GM19025 (cell line): ENCODE results near the gene ZNF683.
"Not testable (repeated sequence)": the region's sequence is repeated elsewhere in the genome, so short reads cannot be mapped to it uniquely, and the experiment has no call there.

Experiments used
- ATAC-seq: cut with Tn5 transposase; IDR thresholded peaks from one replicate; pipeline ENCODE4 v1.9.1; 2021; ENCODE audit warnings: mild to moderate bottlenecking, low read depth, moderate library complexity; ENCODE audit not compliant: unreplicated experiment

The ZNF683 gene

GRCh38 chr1:26372611-26373010 lies at the start of gene ZNF683:
Gene ZNF683 (minus strand): TSS chr1:26372750. CDS start chr1:26368571, 4,179 bp downstream.
- ATAC-seq, result not testable (repeated sequence)

GRCh38 chr1:26419494-26419893 lies 46.9 kb upstream of the ZNF683 start:
- ATAC-seq, result no peak

GRCh38 chr1:26418865-26419349 lies 46.4 kb upstream of the ZNF683 start:
- ATAC-seq, result no peak

GRCh38 chr1:26417111-26417759 lies 44.7 kb upstream of the ZNF683 start:
- no peak for ATAC-seq

GRCh38 chr1:26413031-26413430 lies 40.5 kb upstream of the ZNF683 start:
- no peak for ATAC-seq

- ATAC-seq, result no peak
Measured at GRCh38 chr1:26412180-26412840, 39.8 kb upstream of the ZNF683 start.

- ATAC-seq, result no peak
Measured at GRCh38 chr1:26411624-26412074, 39.1 kb upstream of the ZNF683 start.

GRCh38 chr1:26410706-26411623 lies 38.4 kb upstream of the ZNF683 start, which contains the start of gene LIN28A:
Gene LIN28A (plus strand): TSS chr1:26410817. CDS start chr1:26410892, 75 bp downstream.
- ATAC-seq, result no peak

- ATAC-seq, result no peak
Measured at GRCh38 chr1:26409191-26409807, 36.7 kb upstream of the ZNF683 start.

- ATAC-seq, result no peak
Measured at GRCh38 chr1:26408604-26409003, 36.1 kb upstream of the ZNF683 start.

- no peak for ATAC-seq
Measured at GRCh38 chr1:26405281-26405915, 32.8 kb upstream of the ZNF683 start.

GRCh38 chr1:26404641-26405040 lies 32.1 kb upstream of the ZNF683 start:
- ATAC-seq, result no peak

- ATAC-seq, result no peak
Measured at GRCh38 chr1:26403656-26404055, 31.1 kb upstream of the ZNF683 start.

- ATAC-seq, result no peak
Measured at GRCh38 chr1:26401891-26402290, 29.3 kb upstream of the ZNF683 start.

- no peak for ATAC-seq
Measured at GRCh38 chr1:26399034-26399433, 26.5 kb upstream of the ZNF683 start.

- ATAC-seq, result no peak
Measured at GRCh38 chr1:26395754-26396153, 23.2 kb upstream of the ZNF683 start.

- no peak for ATAC-seq
Measured at GRCh38 chr1:26391450-26391849, 18.9 kb upstream of the ZNF683 start.

GRCh38 chr1:26389604-26390247 lies 17.2 kb upstream of the ZNF683 start:
- ATAC-seq, result no peak

GRCh38 chr1:26388791-26389445 lies 16.4 kb upstream of the ZNF683 start:
- ATAC-seq, result no peak
